MCF 10A (cell line): Measurements from ENCODE around the gene RAB8A. TPM values are rescaled to one million over a fixed set of nuclear protein-coding genes. Genes with fewer than 3 reads are reported as not detected.

Experiments used
- BruUV-seq: library from RNA; stranded (reverse); fragments of 400-500 nt; replicated peaks from 2 replicates; lab custom pipeline; 2021; lab: Mats Ljungman, UMichigan
- CTCF ChIA-PET: fragments of 300-600 bp; sonication (Branson Sonifier 250); formaldehyde crosslinking; extraction: SDS; loops from one replicate; lab custom pipeline; 2021; ENCODE audit warnings: antibody characterized with exemption, inconsistent platforms; lab: Yijun Ruan, JAX
- POLR2A ChIA-PET: fragments of 300-600, 350-650 bp; sonication (Branson Sonifier 250); formaldehyde crosslinking; extraction: SDS; loops from one replicate; lab custom pipeline; 2020; ENCODE audit warnings: antibody characterized with exemption, inconsistent platforms; lab: Yijun Ruan, JAX
- DNase-seq: peaks from one replicate; pipeline ENCODE4 v3.0.0-alpha.2; 2018; ENCODE audit not compliant: unreplicated experiment
- H3K27ac Mint-ChIP-seq: one replicate; pipeline ENCODE4 v1.8.0; 2022; ENCODE audit warnings: mild to moderate bottlenecking, low read depth, mixed read lengths; ENCODE audit not compliant: unreplicated experiment
- H3K27me3 Mint-ChIP-seq: one replicate; pipeline ENCODE4 v1.8.0; 2022; ENCODE audit warnings: mixed read lengths; ENCODE audit not compliant: insufficient read depth, unreplicated experiment
- H3K36me3 Mint-ChIP-seq: one replicate; pipeline ENCODE4 v1.8.0; 2022; ENCODE audit warnings: mild to moderate bottlenecking, moderate library complexity, mixed read lengths; ENCODE audit not compliant: insufficient read depth, unreplicated experiment
- H3K4me1 Mint-ChIP-seq: one replicate; pipeline ENCODE4 v1.8.0; 2022; ENCODE audit warnings: mixed read lengths; ENCODE audit not compliant: insufficient read depth, unreplicated experiment
- H3K4me3 Mint-ChIP-seq: one replicate; pipeline ENCODE4 v1.8.0; 2022; ENCODE audit warnings: mild to moderate bottlenecking, moderate library complexity, mixed read lengths; ENCODE audit not compliant: unreplicated experiment
- H3K9me3 Mint-ChIP-seq: one replicate; pipeline ENCODE4 v1.8.0; 2022; ENCODE audit warnings: mixed read lengths; ENCODE audit not compliant: unreplicated experiment
- CTCF ChIP-seq: fragments of 200-600 bp; IDR thresholded peaks from one replicate; pipeline ENCODE4 v1.8.0; 2022; ENCODE audit warnings: antibody characterized with exemption, mild to moderate bottlenecking; ENCODE audit not compliant: unreplicated experiment
- intact Hi-C: fragments of 100-400 bp; cut with micrococcal nuclease; formaldehyde crosslinking; loops from 2 replicates; pipeline ENCODE4 v1.14.1; 2022
- total RNA-seq: library from RNA; stranded (reverse); gene quantifications from 2 replicates; pipeline ENCODE4 v1.2.3, GENCODE V29; 2022

Gene RAB8A
- total RNA-seq, 1 experiment from 2014 or later: 41.6 TPM

GRCh38 chr19:16142032-16142580 lies 30.4 kb downstream of the RAB8A start:
- no TSS peak for BruUV-seq
- no peak for TF ChIP-seq CTCF
- ChIA-PET CTCF (no interaction called here), POLR2A (no interaction called here)
- no peaks in the 10 kb centered on the region for H3K27me3 Mint-ChIP-seq
- peaks cover 12% of the 10 kb centered on the region for H3K4me1 Mint-ChIP-seq
- no peak for DNase-seq
- intact Hi-C loops: no loop called here
- H3K9me3 Mint-ChIP-seq: no peaks in the 10 kb centered on the region
- H3K4me3 Mint-ChIP-seq: no peak overlapping the region
- no peak overlapping the region for H3K27ac Mint-ChIP-seq
- no peaks in the 10 kb centered on the region for H3K36me3 Mint-ChIP-seq

GRCh38 chr19:16143399-16144215 lies 31.9 kb downstream of the RAB8A start, which contains the start of gene HSH2D:
Gene HSH2D, plus strand, starts transcription at chr19:16143685. Its CDS starts 5,066 bp downstream, at chr19:16148751.
- Mint-ChIP-seq H3K4me3 (no peak within 1 kb of the TSS), H3K27ac (peak within 1 kb of the TSS; percentile 23), H3K9me3 (no peaks in the 10 kb centered on the region), H3K4me1 (peaks cover 12% of the 10 kb centered on the region), H3K27me3 (no peaks in the 10 kb centered on the region), H3K36me3 (no peaks in the 10 kb centered on the region)
- TF ChIP-seq CTCF: no peak
- peak; percentile 68 for DNase-seq
- BruUV-seq: no TSS peak
- POLR2A ChIA-PET: interaction anchor here (0.9 kb wide), 1 partner anchor 31 kb away, joined by 3 read pairs; no protein-coding TSS in a partner anchor
- intact Hi-C loops: no loop called here
- CTCF ChIA-PET: interaction anchor here (0.6 to 1.5 kb wide), 3 partner anchors 39 to 727 kb away, joined by 3 to 4 read pairs (median 3); no protein-coding TSS in a partner anchor

GRCh38 chr19:16144216-16144581 lies 32.5 kb downstream of the RAB8A start:
- TF ChIP-seq CTCF: no peak
- Mint-ChIP-seq H3K27ac (peak overlapping the region; percentile 23), H3K4me1 (peaks cover 12% of the 10 kb centered on the region), H3K4me3 (no peak overlapping the region), H3K9me3 (no peaks in the 10 kb centered on the region), H3K36me3 (no peaks in the 10 kb centered on the region), H3K27me3 (no peaks in the 10 kb centered on the region)
- ChIA-PET CTCF (interaction anchor here (0.6 to 1.5 kb wide), 3 partner anchors 38 to 728 kb away, joined by 3 to 4 read pairs (median 3); no protein-coding TSS in a partner anchor), POLR2A (interaction anchor here (0.9 kb wide), 1 partner anchor 31 kb away, joined by 3 read pairs; no protein-coding TSS in a partner anchor)
- DNase-seq: no peak
- no TSS peak for BruUV-seq
- intact Hi-C loops: no loop called here

- no peaks in the 10 kb centered on the region for H3K9me3 Mint-ChIP-seq
- DNase-seq: no peak
- CTCF ChIA-PET: no interaction called here
- no peak overlapping the region for H3K27ac Mint-ChIP-seq
- H3K27me3 Mint-ChIP-seq: no peaks in the 10 kb centered on the region
- POLR2A ChIA-PET: no interaction called here
- no peak for TF ChIP-seq CTCF
- H3K4me3 Mint-ChIP-seq: no peak overlapping the region
- H3K36me3 Mint-ChIP-seq: no peaks in the 10 kb centered on the region
- H3K4me1 Mint-ChIP-seq: peaks cover 12% of the 10 kb centered on the region
- intact Hi-C loops: no loop called here
- no TSS peak for BruUV-seq
Measured at GRCh38 chr19:16146112-16146511, 34.4 kb downstream of the RAB8A start.
